Tibial artery (tissue), 4 donors: Measurements from ENCODE around the gene SORCS2.

Source experiments
- DNase-seq, 2 donors: peaks; one replicate each; pipeline ENCODE4 v3.0.0-alpha.2; 2019
- H3K27ac ChIP-seq, 2 donors: fragments of 200-600 bp; sonication (generic) in 1 of 2; 1 replicate in 1 of 2; 2 replicates in 1 of 2; pipeline ENCODE4 v1.5.1; 2018 to 2019; ENCODE audit warnings: mild to moderate bottlenecking in 1 of 2
- H3K27me3 ChIP-seq, 2 donors: fragments of 200-600 bp; sonication (generic) in 1 of 2; one replicate each; pipeline versions ENCODE4 v1.5.1 to v1.6.0; 2016 to 2019
- H3K36me3 ChIP-seq, 3 donors: fragments of 200-600 bp; sonication (generic) in 2 of 3; one replicate each; pipeline ENCODE4 v1.5.1; 2016 to 2019; ENCODE audit warnings: mild to moderate bottlenecking in 2 of 3
- H3K4me1 ChIP-seq, 4 donors: fragments of 200-600 bp; sonication (generic) in 2 of 4; 1 replicate in 3 of 4; 2 replicates in 1 of 4; pipeline ENCODE4 v1.5.1; 2016 to 2019
- H3K4me3 ChIP-seq, 2 donors: fragments of 200-600 bp; sonication (generic) in 1 of 2; 1 replicate in 1 of 2; 2 replicates in 1 of 2; pipeline ENCODE4 v1.5.1; 2018 to 2019; ENCODE audit warnings: mild to moderate bottlenecking in 2 of 2
- H3K9me3 ChIP-seq, 3 donors: fragments of 200-600 bp; sonication (generic) in 1 of 3; one replicate each; pipeline ENCODE4 v1.5.1; 2016 to 2019
- CTCF ChIP-seq, 2 experiments: fragments of 200-600 bp in 1 of 2; fragments of 450-650 bp in 1 of 2; IDR thresholded peaks; one replicate each; pipeline ENCODE4 v1.5.1; 2017 to 2019; ENCODE audit warnings: antibody characterized with exemption in 2 of 2, mild to moderate bottlenecking in 1 of 2, moderate library complexity in 1 of 2
- intact Hi-C: fragments of 100-400 bp; cut with DNase I; formaldehyde crosslinking; loops from one replicate; pipeline ENCODE4 v1.15.0; 2023; ENCODE audit warnings: low total_unique reads

SORCS2 gene

DNA sequence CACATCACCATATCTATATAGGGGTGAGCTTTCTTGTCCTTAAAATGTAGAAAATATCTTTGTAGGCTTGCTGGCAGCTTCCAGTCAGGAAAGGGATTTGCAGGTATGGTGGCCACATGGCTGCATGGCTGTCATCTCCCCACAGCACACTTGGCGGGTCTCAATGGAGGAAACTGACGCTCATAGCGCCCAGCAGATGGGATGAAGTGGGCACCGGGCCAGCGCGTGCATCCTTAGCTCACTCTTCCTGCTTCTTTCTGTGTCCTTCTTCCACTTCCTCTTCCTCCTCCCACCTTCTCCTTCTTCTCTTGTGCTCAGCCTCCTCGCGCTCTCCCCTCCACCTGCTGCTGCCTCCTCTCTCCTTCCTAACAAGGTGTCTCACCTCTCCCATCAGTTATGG lies 398.6 kb downstream of the SORCS2 start:
- no peak for TF ChIP-seq CTCF (IDR thresholded peaks at IDR 0.05)
- H3K4me3 ChIP-seq: no peak overlapping the region
- H3K9me3 ChIP-seq: no peaks in the 10 kb centered on the region
- no peak overlapping the region for H3K27ac ChIP-seq
- no peaks in the 10 kb centered on the region for H3K4me1 ChIP-seq
- intact Hi-C loops: no loop called here
- DNase-seq: no peak
- H3K36me3 ChIP-seq: no peaks in the 10 kb centered on the region
- H3K27me3 ChIP-seq: peaks cover 0 to 40% of the 10 kb centered on the region in 2 donors

- H3K36me3 ChIP-seq: no peaks in the 10 kb centered on the region
- no peak for DNase-seq
- intact Hi-C loops: no loop called here
- no peak overlapping the region for H3K4me3 ChIP-seq
- no peak for TF ChIP-seq CTCF (IDR thresholded peaks at IDR 0.05)
- no peak overlapping the region for H3K27ac ChIP-seq
- peaks cover 0 to 43% of the 10 kb centered on the region in 2 donors for H3K27me3 ChIP-seq
- no peaks in the 10 kb centered on the region for H3K4me1 ChIP-seq
- H3K9me3 ChIP-seq: no peaks in the 10 kb centered on the region
Observed at GRCh38 chr4:7591409-7592053, 399.2 kb downstream of the SORCS2 start.

DNA sequence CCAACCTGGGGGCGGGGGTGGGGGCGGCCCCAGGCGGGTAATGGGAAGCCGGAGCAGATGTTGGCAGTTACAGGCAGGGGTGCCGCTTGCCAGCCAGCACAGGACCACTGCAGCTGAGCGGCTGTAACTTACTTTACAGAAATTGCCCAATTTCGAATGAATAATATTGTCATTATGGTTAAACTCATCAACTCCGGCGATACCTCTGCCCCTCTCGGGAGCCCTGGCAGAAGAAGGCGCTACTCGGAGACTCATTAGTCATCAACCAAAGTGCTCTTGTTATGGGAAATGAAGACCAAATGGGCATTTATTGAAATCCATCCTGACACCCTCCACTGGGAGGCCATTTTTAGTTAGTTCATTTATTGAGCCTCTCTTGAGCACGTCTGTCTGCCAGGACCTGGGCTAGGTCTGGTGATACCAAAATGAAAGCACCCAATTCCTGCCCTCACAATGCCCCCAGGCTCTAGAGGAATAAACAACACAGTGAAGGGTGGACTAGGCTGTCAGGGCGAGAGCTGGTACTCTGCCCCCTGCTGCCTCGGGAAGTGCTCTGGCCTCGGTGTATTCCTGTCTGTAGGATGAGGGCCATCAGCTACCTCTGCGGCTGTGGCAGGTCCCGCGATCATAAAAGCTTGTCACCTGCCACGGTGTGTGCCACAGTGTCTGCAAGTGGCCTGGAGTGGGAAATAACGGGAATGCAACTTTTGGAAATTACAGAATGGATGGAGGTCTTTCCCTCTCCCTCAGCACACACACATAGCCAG lies 401.5 kb downstream of the SORCS2 start:
- no peaks in the 10 kb centered on the region for H3K9me3 ChIP-seq
- H3K4me1 ChIP-seq: no peaks in the 10 kb centered on the region
- TF ChIP-seq CTCF (IDR thresholded peaks at IDR 0.05): no peak
- no peaks in the 10 kb centered on the region for H3K36me3 ChIP-seq
- H3K4me3 ChIP-seq: no peak overlapping the region
- intact Hi-C loops: no loop called here
- no peak overlapping the region for H3K27ac ChIP-seq
- DNase-seq: no peak
- peaks cover 0 to 54% of the 10 kb centered on the region in 2 donors for H3K27me3 ChIP-seq

DNA sequence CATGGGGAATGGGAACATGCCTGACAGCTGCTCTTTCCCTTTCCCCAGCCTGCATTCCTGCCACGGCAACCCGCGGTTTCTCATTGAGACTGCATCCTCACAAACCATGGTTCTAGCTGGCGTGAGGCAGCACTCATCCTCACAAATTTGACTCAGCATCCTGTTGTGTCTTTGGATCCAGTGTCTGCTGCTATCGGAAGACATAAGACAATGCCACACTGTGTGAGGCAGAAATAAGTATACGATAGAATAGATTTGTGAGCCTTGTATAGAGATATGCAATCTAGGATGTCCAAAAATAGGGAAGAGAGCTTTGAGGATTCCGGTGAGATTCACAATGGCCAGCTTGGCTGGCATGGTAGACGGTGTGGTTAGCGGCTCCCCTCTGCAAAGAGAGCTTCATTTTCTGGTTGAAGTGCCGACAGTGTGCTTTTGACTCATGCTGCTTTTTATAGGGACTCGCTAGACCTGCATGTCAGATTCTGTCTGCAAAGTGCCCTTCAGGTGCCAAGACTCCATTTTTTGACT lies 403.7 kb downstream of the SORCS2 start:
- no peaks in the 10 kb centered on the region for H3K9me3 ChIP-seq
- peaks cover 0 to 46% of the 10 kb centered on the region in 2 donors for H3K27me3 ChIP-seq
- H3K4me1 ChIP-seq: no peaks in the 10 kb centered on the region
- intact Hi-C loops: no loop called here
- no peak overlapping the region for H3K27ac ChIP-seq
- no peak overlapping the region for H3K4me3 ChIP-seq
- H3K36me3 ChIP-seq: no peaks in the 10 kb centered on the region
- no peak for TF ChIP-seq CTCF (IDR thresholded peaks at IDR 0.05)
- DNase-seq: no peak

GRCh38 chr4:7596918-7597606 lies 404.7 kb downstream of the SORCS2 start:
- no peak for DNase-seq
- no peak overlapping the region for H3K4me3 ChIP-seq

More at GRCh38 chr4:7596918-7597606, 404.7 kb downstream of the SORCS2 start:
- no peaks in the 10 kb centered on the region for H3K9me3 ChIP-seq
- no peak overlapping the region for H3K27ac ChIP-seq
- H3K36me3 ChIP-seq: no peaks in the 10 kb centered on the region
- no peaks in the 10 kb centered on the region for H3K4me1 ChIP-seq
- intact Hi-C loops: no loop called here
- H3K27me3 ChIP-seq: peaks cover 0 to 38% of the 10 kb centered on the region in 2 donors
- no peak for TF ChIP-seq CTCF (IDR thresholded peaks at IDR 0.05)
